Hypothalamus (tissue), 51 donors: Measurements from ENCODE around the gene E2F4.

Source experiments
- DNase-seq, 51 donors: peaks; one replicate each; lab custom pipeline; 2025; lab: John Stamatoyannopoulos, UW

E2F4 gene

GRCh38 chr16:67206129-67206837 lies 14.3 kb downstream of the E2F4 start:
- no peak for DNase-seq

GRCh38 chr16:67206838-67207248 lies 14.9 kb downstream of the E2F4 start:
- no peak for DNase-seq

DNA sequence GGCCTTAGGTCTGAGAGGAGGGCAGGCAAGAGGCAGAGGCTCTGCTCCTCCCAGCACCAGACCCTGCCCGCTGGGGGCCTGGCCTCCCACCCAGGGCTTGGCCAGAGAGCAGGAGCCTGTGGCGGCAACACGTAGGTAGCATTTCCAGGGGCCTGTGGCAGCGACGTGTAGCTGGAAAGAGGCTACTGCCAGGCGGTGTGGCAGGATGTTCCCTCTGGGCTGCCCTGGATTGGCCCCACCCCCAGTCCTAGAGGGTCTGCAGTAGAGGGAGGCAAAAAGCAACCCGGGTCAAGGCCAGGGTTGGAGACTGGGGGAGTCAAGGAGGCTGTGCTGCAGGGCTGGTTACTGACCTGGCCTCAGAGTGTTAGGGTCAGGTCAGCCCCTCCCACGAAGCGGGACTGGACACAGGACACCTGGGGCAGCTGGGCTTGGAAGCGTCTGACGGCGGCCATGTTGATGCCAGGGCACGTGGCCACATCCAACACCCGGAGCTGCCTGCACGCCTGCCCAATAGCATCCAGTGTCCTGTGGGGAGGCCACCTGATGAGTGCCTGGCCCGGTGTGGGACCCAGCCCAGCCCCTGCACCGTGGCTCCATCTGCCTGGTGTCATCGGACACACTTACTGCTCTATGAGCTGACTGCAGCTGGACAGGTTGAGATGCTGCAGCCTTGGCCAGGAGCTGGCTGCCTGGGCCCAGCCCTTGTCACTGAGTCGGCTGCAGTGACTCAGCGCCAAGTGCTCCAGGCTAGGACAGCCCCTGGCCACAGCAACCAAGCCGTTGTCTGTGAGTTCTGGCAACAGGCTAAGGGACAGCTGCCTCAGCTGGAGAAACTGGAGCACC lies 15.5 kb downstream of the E2F4 start:
- DNase-seq = no peak

GRCh38 chr16:67208154-67208896 lies 16.4 kb downstream of the E2F4 start:
- no peak for DNase-seq

DNA sequence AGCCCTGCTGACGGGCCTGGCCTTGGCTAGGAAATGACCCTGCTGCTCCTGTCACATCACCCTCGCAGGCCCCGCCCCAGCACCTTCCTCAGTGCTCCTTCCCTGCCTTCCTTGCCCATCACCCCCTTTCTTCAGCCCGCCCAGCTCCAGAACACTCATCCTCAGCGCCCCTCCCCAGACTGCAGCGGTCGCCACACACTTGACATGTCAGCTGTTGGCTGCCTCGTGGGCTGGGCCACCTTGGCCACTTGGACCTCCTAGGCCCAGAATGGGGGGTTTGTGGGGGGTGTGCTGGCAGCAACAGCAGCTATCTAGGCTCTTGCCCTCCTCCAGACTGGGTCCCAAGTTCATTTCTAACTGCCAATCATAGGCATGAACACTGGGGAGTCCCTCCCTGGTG lies 17.6 kb downstream of the E2F4 start:
- no peak for DNase-seq

- DNase-seq = no peak
Measured at GRCh38 chr16:67210069-67210937, 18.3 kb downstream of the E2F4 start.

DNA sequence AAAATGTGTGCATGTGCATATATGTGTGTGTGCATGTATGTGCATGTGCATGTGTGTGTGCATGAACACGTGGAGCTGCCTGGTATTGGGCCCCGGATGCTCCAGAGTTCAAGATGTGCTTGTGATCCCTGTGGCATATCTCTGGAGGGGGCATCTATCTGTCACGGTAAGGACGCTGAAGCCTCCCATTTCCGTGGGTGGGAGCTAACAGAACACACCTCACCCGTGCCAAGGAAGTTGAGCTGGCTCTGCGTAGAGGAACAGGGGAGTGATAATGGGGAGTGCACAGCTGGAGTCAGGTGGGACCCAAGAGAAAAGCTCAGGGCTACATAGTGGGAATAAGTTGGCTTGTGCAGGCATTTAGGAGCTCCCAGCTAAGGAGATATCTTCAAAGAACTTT lies 19.7 kb downstream of the E2F4 start:
- DNase-seq = no peak

- no peak for DNase-seq
Measured at GRCh38 chr16:67212766-67213165, 20.8 kb downstream of the E2F4 start.

DNA sequence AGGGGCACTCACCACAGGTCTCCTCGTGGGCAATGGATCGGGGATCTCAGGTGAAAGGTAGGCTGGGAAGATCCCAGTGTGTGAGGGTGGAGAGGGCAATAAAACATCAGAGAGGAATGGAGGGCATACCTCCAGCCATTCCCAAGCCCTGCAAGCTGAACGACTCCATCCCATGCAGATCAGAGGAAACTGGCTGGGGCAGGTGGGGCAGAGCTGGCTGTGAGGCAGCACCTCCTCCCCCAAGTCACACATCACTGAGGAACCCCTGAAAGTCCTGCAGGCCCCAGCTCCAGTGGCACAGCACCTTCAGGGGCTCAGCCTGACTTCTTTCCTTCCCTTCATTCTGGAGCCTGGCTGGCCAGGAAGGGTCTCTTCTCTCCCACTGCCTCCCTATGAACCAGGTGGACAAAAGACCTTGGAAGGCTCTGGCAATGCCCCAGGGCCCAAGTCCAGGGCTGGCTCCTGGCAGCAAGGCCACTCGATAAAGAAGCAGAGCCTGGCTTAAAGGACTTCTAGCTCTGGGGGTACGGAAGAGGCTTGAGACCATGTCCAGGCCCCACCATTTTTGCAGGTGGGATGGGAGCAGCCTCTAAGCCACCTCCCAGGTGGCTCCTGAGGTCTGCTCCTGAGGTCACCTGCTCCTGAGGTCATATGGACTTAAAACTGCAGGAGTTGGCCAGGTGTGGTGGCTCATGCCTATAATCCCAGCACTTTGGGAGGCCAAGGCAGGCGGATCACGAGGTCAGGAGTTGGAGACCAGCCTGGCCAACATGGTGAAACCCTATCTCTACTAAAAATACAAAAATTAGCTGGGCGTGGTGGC lies 21.5 kb downstream of the E2F4 start:
- DNase-seq = no peak

GRCh38 chr16:67215706-67216105 lies 23.8 kb downstream of the E2F4 start:
- DNase-seq = no peak

GRCh38 chr16:67216612-67217490 lies 24.9 kb downstream of the E2F4 start:
- peak in 4 of 51 donors; percentile 3 to 26 (median 12) for DNase-seq

DNA sequence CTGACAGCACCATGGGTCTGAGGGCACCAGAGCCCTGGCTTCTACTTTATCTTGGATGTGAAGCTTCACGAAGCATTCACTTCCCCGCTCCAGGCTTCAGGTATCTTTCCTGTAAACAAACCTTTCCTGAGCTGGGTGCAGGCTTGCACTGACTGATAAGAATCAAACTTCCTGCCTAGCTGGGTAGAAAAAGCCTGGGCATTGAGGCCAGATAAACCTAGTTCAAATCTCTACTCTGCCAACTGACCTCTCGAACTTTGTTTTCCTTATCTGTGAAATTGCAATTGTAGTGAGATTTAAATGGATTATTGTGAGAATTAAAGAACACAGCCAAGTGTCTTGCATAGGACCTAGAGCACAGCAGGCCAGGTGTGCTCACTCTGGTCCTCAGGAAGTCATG lies 32.0 kb downstream of the E2F4 start:
- no peak for DNase-seq

GRCh38 chr16:67226295-67226803 lies 34.4 kb downstream of the E2F4 start:
- DNase-seq = no peak

DNA sequence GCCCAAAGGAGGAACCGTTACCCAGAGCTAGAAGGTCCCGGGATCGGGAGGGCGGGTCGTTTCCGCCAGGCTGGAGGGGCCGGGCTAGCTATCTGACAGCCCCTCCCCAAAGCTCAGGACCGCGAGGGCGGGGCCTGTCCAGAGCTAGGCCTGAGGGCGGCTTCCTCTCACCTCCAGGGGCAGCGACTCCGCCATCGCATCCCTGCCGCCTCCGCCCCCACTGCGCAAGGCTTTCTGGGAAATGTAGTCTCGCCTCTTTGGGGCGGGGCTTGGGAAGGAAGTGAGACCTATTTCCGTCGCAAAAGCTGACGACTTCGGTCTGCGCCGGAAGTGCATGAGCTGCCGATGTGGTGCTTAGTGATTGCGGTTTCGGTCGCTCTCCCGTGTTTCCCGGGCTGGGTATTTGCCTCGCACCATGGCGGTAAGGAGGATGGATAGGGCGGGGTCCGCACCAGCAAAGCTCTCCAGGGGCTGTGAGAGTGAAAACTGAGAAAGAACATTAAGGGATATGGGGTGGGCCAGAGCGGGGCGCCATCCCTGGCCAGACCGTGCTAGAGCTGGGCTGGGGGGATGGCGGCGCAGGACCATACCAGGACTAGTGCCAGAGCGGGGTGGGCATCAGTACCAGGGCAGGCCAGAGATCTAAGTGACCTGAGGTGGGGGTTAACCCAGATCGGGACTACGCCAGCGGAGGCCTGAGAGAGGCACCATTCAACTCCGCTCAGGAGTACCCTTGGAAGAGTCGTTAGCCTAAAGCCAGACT lies 35.0 kb downstream of the E2F4 start, which contains the start of gene TMEM208:
TMEM208 (plus strand) TSS at position 327 of the 763 bp plus-strand sequence; CDS start at position 416, 89 bp downstream.
- peak; percentile 72 to 98 (median 92) for DNase-seq

DNA sequence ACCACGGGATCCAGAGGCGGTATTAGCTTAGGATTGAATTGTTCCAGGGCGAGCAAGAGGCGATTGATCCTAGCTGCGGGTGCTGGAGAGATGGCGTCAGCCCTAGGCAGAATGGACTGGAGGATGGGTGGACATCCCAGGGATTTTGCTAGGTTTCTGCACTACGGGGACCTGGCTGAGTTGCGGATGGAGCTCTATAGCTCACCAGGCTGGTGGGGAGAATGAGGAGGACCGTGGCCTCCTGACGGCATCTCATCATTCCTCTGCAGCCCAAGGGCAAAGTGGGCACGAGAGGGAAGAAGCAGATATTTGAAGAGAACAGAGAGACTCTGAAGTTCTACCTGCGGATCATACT lies 35.6 kb downstream of the E2F4 start:
- DNase-seq = no peak

DNA sequence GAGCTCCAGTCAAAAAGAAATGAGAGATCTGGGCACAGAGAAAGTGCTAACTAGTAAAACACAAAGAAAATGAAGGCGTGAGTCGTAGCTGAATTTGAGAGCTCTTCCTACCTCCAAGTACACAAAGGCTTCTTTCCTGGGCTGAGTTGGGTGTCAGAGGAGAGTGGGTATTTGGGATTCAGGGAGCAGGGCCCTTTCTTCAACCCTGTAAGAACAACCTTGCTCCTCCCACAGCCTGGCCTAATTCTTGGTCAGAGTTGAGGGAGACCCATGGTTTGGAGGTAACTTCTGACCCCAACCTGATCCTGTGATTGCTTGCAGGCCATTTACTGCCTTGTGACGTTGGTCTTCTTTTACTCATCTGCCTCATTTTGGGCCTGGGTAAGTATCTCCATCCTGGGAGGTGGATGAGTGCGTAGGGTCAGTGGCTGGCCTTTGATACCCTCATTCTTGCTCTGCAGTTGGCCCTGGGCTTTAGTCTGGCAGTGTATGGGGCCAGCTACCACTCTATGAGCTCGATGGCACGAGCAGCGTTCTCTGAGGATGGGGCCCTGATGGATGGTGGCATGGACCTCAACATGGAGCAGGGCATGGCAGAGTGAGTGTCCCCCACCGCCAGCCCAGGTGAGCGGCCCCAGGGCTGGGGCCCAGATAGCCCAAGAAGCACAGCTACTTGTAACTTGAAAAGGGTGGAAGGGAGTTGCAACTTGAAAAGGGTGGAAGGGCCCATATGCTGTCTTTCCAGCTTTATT lies 36.3 kb downstream of the E2F4 start:
- DNase-seq = no peak

DNA sequence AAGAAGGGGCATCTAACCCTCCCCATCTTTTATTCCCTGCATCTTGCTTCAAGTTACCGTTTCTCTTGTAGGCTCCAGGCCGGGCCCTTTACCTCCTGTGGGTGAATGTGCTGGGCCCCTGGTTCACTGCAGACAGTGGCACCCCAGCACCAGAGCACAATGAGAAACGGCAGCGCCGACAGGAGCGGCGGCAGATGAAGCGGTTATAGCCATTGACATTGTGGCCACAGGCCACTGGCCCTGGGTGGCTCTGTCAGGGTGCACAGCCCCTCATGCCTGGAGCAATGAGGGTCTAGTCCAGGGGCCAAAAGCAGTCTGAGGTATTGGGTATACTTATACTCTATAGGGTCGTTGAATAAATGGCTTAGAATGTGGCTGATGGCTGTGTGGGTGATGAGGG lies 37.0 kb downstream of the E2F4 start:
- DNase-seq = no peak
